ENCODE data around the gene PSEN2.

The PSEN2 gene

GRCh38 chr1:226888021-226888420, 17.6 kb downstream of the PSEN2 start:
- no peak for DNase-seq

- no peak for DNase-seq
These were observed 18.4 kb downstream of the PSEN2 start for GRCh38 chr1:226888816-226889215.

- no peak for DNase-seq
These were observed 19.4 kb downstream of the PSEN2 start for GRCh38 chr1:226889616-226890330.

DNA sequence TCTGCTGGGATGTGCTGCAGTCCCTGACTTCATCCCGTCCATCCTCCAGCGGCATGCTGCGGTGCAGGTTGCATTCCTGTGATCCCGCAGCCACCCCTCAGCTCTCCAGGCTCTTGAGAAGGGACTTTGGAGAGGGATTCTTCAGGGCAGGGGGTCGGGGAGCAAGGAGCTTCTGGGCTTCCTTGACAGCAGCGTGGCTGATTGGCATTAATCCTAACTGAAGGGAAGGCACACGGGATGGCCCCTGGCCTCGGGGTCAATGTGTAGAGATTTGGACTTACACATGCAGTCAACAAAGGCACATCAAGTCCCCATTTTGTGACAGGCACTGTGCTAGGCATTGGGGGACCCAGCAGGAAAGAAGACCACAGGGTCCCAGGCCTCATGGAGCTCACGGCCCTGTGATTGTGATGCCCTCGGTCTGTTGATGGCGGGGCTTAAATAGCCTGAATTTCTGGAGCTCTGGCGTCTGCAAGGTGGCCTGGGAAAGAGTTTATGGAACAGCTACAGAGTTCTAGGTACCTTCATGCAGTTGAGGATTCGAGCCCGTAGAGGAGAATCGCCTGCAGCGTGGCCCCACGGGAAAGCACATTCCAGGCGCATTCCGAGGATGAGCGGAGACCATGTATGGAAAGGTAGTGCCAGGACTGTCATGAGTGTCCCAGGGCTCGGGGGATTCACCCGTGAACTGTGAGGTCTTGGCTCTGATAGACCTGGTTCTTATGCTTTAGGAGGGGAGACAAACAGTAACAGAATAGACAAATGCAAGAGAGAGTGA, 20.1 kb downstream of the PSEN2 start:
- DNase-seq = no peak

- no peak for DNase-seq
These were observed 20.9 kb downstream of the PSEN2 start for GRCh38 chr1:226891346-226891745.

GRCh38 chr1:226891846-226892523, 21.6 kb downstream of the PSEN2 start:
- DNase-seq = no peak

GRCh38 chr1:226892524-226892875, 22.1 kb downstream of the PSEN2 start:
- DNase-seq = no peak

DNA sequence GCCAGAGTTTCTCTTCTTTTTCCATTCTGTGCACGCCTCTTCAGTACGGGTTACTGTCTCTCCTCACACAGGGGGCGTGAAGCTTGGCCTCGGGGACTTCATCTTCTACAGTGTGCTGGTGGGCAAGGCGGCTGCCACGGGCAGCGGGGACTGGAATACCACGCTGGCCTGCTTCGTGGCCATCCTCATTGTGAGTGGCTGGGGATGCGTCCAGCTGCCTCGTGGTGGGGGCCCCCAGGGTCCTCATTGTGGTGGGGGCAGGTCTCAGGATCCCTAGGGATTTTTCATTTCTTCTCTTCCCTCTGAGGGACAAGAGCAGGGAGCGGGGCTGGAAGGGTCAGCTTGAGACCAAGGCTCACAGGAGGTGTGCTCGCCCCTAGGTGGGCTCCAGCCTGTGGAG, 23.5 kb downstream of the PSEN2 start:
- DNase-seq = no peak

DNA sequence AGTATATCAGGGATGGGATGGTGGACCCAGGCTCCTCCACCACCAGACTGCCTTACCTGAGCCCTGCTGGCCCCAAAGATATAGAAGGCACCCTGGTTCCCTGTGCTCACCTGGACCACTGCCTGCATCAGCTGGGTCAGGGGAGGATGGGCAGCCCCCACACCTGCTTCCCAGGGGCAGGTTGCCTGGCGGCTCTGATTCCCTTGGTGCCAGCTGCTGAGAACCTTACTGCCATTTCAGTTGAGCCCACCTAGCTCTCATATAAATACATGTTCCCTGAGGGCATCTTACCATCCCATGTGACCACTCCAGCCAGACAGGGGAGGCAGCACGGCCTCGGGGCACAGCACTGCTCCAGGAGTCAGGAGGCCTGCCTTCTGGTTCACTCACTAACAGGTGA, 24.4 kb downstream of the PSEN2 start:
- no peak for DNase-seq

GRCh38 chr1:226895644-226896043, 25.2 kb downstream of the PSEN2 start:
- DNase-seq = no peak

GRCh38 chr1:226898246-226898645, 27.8 kb downstream of the PSEN2 start:
- no peak for DNase-seq

DNA sequence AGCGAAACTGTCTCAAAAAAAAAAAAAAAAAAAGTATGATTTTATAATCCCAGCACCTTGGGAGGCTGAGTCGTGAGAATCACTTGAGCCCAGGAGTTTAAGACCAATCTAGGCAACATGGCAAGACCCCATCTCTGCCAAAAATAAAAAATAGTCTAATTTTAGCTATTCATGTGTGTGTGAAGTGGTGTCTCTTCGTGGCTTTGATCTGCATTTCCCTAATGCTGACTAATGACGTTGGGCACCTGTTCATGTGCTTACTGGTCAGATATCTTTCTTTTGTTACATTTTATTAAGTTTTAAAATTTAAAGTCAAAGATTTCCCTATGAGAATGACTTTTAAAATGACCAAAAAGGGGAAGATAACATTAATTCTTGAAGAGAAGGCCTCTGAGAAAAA, 31.0 kb downstream of the PSEN2 start:
- DNase-seq = no peak

- no peak for DNase-seq
These were observed 32.2 kb downstream of the PSEN2 start for GRCh38 chr1:226902601-226903000.

DNA sequence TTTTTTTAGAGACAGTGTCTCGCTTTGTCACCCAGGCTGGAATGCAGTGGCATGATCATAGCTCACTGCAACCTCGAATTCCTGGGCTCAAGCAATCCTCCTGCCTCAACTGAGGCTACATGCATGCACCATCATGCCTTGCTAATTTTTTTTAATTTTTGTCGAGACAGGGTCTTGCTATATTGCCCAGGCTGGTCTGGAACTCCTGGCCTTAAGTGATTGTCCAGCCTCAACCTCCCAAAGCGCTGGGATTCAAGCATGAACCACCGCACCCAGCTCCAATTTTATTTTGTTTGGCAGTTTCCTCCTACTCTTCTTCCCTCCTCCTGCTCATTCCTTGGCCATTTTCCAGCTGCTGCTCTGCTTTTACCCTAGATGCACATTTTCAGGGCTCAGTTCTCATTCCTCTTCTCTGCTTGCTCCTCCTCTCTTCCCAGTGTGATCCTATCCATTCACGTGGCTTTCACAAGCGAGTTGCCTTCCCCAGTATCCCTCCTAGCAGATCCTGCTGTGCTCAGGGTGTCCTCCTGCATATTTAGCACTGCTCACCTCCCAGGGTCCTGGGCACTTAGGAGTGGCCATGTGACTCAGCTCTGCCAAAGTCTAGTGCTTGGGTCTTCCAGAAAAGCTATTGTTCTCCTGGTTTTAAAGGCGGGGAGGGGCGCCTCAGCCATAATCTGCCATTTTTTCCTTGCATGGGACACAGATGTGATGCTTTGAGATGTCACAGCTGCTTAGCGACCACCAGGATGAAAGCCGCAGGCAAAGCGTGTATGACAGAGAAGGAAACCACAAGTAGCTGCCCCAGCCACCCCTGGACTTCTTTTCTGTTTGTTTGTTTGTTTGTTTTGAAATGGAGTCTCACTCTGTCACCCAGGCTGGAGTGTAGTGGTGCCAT, 33.7 kb downstream of the PSEN2 start:
- no peak for DNase-seq

GRCh38 chr1:226904772-226905171, 34.4 kb downstream of the PSEN2 start:
- no peak for DNase-seq

DNA sequence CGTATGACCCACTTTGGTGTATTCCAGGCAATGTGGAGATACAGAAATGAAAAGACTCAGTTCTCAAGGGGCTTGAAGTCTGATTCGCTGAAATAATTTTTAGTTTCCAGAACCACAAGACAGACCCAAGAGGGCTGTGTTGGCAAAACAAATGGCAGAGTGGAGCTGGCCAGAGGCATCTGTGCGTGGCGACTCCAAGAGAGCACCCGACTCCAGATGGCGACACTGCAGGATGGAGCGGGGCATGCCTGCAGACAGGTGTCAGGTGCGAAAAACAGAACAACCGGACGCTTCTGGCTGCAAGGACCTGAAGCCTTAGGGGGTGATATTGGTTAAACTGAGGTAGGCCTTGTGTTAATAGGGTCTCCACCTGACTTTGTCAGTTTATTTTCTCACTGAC, 38.0 kb downstream of the PSEN2 start:
- DNase-seq = no peak

GRCh38 chr1:226908913-226909312, 38.5 kb downstream of the PSEN2 start:
- no peak for DNase-seq

DNA sequence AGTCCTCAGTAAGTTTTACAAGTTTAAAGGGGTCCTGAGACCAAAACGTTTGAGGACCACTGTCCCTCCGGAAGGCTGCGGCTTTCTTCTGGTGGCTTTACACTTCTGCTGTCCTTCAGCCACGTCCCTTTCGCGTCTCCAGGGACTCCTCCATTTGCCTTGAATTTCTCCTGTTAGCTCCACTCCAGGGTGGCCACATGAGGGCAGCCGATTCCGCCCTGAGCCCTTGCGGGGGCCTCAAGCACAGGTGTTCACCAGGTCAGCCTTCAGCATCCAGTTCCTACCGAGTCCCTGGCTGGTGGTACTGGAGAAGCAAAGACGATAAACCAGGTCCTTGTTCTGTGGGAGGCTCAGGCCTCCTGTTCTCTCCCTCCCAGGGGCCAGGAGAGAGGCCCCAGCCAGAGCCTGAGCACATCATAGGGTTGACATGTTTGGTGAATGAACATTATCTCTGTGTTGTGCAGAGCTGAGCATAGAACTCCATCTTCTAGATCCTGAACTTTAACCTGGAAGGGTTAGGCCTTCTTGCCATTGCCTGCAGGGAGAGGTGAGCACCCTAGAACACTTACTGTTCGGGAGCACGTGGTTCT, 42.3 kb downstream of the PSEN2 start:
- peak; percentile 34 for DNase-seq

DNA sequence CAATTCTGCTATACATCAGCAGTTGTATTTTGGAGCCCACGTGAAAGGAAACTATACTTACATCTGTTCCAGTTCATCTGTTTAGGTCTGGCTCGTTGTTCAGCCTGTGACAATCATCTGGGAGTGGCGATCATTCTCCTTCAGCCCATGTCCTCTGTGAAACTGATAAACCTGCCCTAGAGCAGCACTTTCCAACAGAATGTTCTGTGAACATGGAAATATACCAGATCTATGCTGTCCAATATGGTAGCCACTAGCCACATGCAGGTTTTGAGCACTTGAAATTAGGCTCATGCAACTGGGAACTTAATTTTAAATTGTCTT, 45.2 kb downstream of the PSEN2 start:
- DNase-seq = no peak

DNA sequence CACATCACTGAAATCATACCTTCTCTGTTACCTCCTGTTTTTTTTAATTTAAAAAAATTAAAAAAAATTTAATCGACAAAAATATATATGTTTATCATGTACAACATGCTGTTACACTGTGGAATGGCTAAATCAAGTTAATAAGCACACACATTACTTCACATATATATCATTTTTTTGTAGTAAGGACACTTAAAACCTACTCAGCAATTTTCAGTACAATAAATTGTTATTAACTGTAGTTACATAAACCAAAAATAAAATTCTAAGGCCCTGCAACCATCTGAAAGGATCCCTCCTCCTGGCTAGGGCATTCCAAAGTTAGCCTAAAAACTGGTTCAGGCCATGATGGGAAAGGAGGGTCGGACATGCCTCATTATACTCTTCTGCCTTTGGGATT, 46.1 kb downstream of the PSEN2 start:
- DNase-seq = no peak

DNA sequence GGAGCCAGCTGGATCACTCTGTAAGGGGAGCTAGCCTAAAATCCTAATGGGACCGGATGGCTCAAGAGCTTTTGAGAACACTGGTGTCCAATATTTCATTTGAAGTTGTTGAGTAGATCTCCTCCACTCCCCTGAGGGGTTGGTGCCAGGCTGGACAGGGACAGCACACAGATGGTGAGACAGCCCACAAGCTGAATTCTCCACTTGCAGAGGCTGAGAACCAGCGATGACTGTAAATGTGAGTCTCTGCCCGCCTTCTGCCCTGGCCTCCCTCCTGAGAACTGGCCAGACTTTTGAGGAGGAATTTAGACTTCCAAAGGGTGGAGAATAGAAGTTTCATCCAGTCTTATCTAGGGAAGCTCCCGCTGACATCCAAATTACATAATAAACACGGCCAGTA, 49.2 kb downstream of the PSEN2 start:
- no peak for DNase-seq

GRCh38 chr1:226919995-226920394, 49.6 kb downstream of the PSEN2 start:
- DNase-seq = no peak

GRCh38 chr1:226920446-226920894, 50.1 kb downstream of the PSEN2 start:
- DNase-seq = no peak
